Fibroblast of the conjunctiva (primary cell): Measurements from ENCODE around the gene WSCD2.
"Not testable (repeated sequence)": the region's sequence is repeated elsewhere in the genome, so short reads cannot be mapped to it uniquely, and the experiment has no call there.

ENCODE experiments used
- DNase-seq: peaks from one replicate; pipeline ENCODE4 v3.0.0-alpha.2; 2010; ENCODE audit warnings: low read depth

Gene WSCD2

GRCh38 chr12:108196921-108197320 is 67.8 kb downstream of the WSCD2 start:
- DNase-seq = no peak

- no peak for DNase-seq
Observed at GRCh38 chr12:108198043-108198442, 69.0 kb downstream of the WSCD2 start.

GRCh38 chr12:108199106-108199505 is 70.0 kb downstream of the WSCD2 start:
- DNase-seq = no peak

GRCh38 chr12:108201808-108202207 is 72.7 kb downstream of the WSCD2 start:
- no peak for DNase-seq

GRCh38 chr12:108204117-108204987 is 75.3 kb downstream of the WSCD2 start:
- no peak for DNase-seq

GRCh38 chr12:108205864-108206263 is 76.8 kb downstream of the WSCD2 start:
- no peak for DNase-seq

- DNase-seq = no peak
Observed at GRCh38 chr12:108207791-108208730, 79.0 kb downstream of the WSCD2 start.

- DNase-seq = no peak
Observed at GRCh38 chr12:108210001-108210400, 80.9 kb downstream of the WSCD2 start.

GRCh38 chr12:108211157-108211556 is 82.1 kb downstream of the WSCD2 start:
- DNase-seq = no peak

- no peak for DNase-seq
Observed at GRCh38 chr12:108213871-108214445, 84.9 kb downstream of the WSCD2 start.

GRCh38 chr12:108214486-108214885 is 85.4 kb downstream of the WSCD2 start:
- no peak for DNase-seq

GRCh38 chr12:108215458-108215857 is 86.4 kb downstream of the WSCD2 start:
- no peak for DNase-seq

GRCh38 chr12:108218921-108219320 is 89.8 kb downstream of the WSCD2 start:
- no peak for DNase-seq

- not testable (repeated sequence) for DNase-seq
Observed at GRCh38 chr12:108225101-108225500, 96.0 kb downstream of the WSCD2 start.

GRCh38 chr12:108226866-108227265 is 97.8 kb downstream of the WSCD2 start:
- no peak for DNase-seq

GRCh38 chr12:108228746-108229145 is 99.7 kb downstream of the WSCD2 start:
- no peak for DNase-seq

GRCh38 chr12:108231109-108231905 is 102.2 kb downstream of the WSCD2 start:
- no peak for DNase-seq

- no peak for DNase-seq
Observed at GRCh38 chr12:108231909-108232434, 102.9 kb downstream of the WSCD2 start.

- no peak for DNase-seq
Observed at GRCh38 chr12:108232565-108232964, 103.5 kb downstream of the WSCD2 start.

GRCh38 chr12:108234158-108234557 is 105.1 kb downstream of the WSCD2 start:
- no peak for DNase-seq
